Measurements from ENCODE around the gene PIK3R4.

Gene PIK3R4

GRCh38 chr3:130729154-130729553 lies 17.5 kb downstream of the PIK3R4 start:
- Mint-ChIP-seq H3K4me1 (ENCODE audit: low read depth) (peaks cover 10% of the 10 kb centered on the region), H3K4me3 (no peak overlapping the region), H3K36me3 (ENCODE audit: low read depth) (peaks cover 69% of the 10 kb centered on the region), H3K27me3 (no peaks in the 10 kb centered on the region), H3K9me3 (no peaks in the 10 kb centered on the region), H3K27ac (no peak overlapping the region)
- no peak for DNase-seq

GRCh38 chr3:130728037-130728436 lies 18.6 kb downstream of the PIK3R4 start:
- Mint-ChIP-seq H3K36me3 (ENCODE audit: low read depth) (peaks cover 67% of the 10 kb centered on the region), H3K27me3 (no peaks in the 10 kb centered on the region), H3K4me1 (ENCODE audit: low read depth) (peaks cover 10% of the 10 kb centered on the region), H3K4me3 (no peak overlapping the region), H3K27ac (no peak overlapping the region), H3K9me3 (no peaks in the 10 kb centered on the region)
- DNase-seq, result no peak

GRCh38 chr3:130725746-130726145 lies 20.9 kb downstream of the PIK3R4 start:
- H3K9me3 Mint-ChIP-seq, result no peaks in the 10 kb centered on the region
- H3K36me3 Mint-ChIP-seq (ENCODE audit: low read depth), result peaks cover 64% of the 10 kb centered on the region
- H3K27me3 Mint-ChIP-seq, result no peaks in the 10 kb centered on the region
- no peak for DNase-seq
- H3K27ac Mint-ChIP-seq, result no peak overlapping the region
- peaks cover 6% of the 10 kb centered on the region for H3K4me1 Mint-ChIP-seq (ENCODE audit: low read depth)
- H3K4me3 Mint-ChIP-seq, result no peak overlapping the region

- DNase-seq, result no peak
- no peak overlapping the region for H3K27ac Mint-ChIP-seq
- H3K27me3 Mint-ChIP-seq, result no peaks in the 10 kb centered on the region
- H3K4me1 Mint-ChIP-seq (ENCODE audit: low read depth), result peaks cover 4% of the 10 kb centered on the region
- H3K9me3 Mint-ChIP-seq, result no peaks in the 10 kb centered on the region
- H3K4me3 Mint-ChIP-seq, result no peak overlapping the region
- H3K36me3 Mint-ChIP-seq (ENCODE audit: low read depth), result peaks cover 89% of the 10 kb centered on the region
Measured at GRCh38 chr3:130715616-130716015, 31.0 kb downstream of the PIK3R4 start.

- H3K4me3 Mint-ChIP-seq, result no peak overlapping the region
- DNase-seq, result no peak
- peaks cover 92% of the 10 kb centered on the region for H3K36me3 Mint-ChIP-seq (ENCODE audit: low read depth)
- no peaks in the 10 kb centered on the region for H3K27me3 Mint-ChIP-seq
- no peak overlapping the region for H3K27ac Mint-ChIP-seq
- H3K9me3 Mint-ChIP-seq, result no peaks in the 10 kb centered on the region
- peaks cover 4% of the 10 kb centered on the region for H3K4me1 Mint-ChIP-seq (ENCODE audit: low read depth)
Measured at GRCh38 chr3:130712718-130713423, 33.8 kb downstream of the PIK3R4 start.

- Mint-ChIP-seq H3K9me3 (no peaks in the 10 kb centered on the region), H3K36me3 (ENCODE audit: low read depth) (peaks cover 89% of the 10 kb centered on the region), H3K27ac (no peak overlapping the region), H3K4me1 (ENCODE audit: low read depth) (peaks cover 4% of the 10 kb centered on the region), H3K4me3 (no peak overlapping the region), H3K27me3 (no peaks in the 10 kb centered on the region)
- no peak for DNase-seq
Measured at GRCh38 chr3:130711565-130712324, 34.9 kb downstream of the PIK3R4 start.

GRCh38 chr3:130709671-130710070 lies 37.0 kb downstream of the PIK3R4 start:
- Mint-ChIP-seq H3K27ac (no peak overlapping the region), H3K27me3 (no peaks in the 10 kb centered on the region), H3K36me3 (ENCODE audit: low read depth) (peaks cover 83% of the 10 kb centered on the region), H3K4me3 (no peak overlapping the region), H3K9me3 (no peaks in the 10 kb centered on the region), H3K4me1 (ENCODE audit: low read depth) (peaks cover 3% of the 10 kb centered on the region)
- DNase-seq, result no peak

- Mint-ChIP-seq H3K4me1 (ENCODE audit: low read depth) (peaks cover under 1% of the 10 kb centered on the region), H3K27me3 (no peaks in the 10 kb centered on the region), H3K4me3 (no peak overlapping the region), H3K36me3 (ENCODE audit: low read depth) (peaks cover 83% of the 10 kb centered on the region), H3K9me3 (no peaks in the 10 kb centered on the region), H3K27ac (no peak overlapping the region)
- no peak for DNase-seq
Measured at GRCh38 chr3:130707902-130708601, 38.6 kb downstream of the PIK3R4 start.

GRCh38 chr3:130705501-130705900 lies 41.1 kb downstream of the PIK3R4 start:
- H3K9me3 Mint-ChIP-seq, result no peaks in the 10 kb centered on the region
- peaks cover 86% of the 10 kb centered on the region for H3K36me3 Mint-ChIP-seq (ENCODE audit: low read depth)
- no peak for DNase-seq
- no peaks in the 10 kb centered on the region for H3K27me3 Mint-ChIP-seq
- no peaks in the 10 kb centered on the region for H3K4me1 Mint-ChIP-seq (ENCODE audit: low read depth)
- no peak overlapping the region for H3K4me3 Mint-ChIP-seq
- H3K27ac Mint-ChIP-seq, result no peak overlapping the region

- H3K36me3 Mint-ChIP-seq (ENCODE audit: low read depth), result peaks cover 90% of the 10 kb centered on the region
- no peak overlapping the region for H3K4me3 Mint-ChIP-seq
- H3K4me1 Mint-ChIP-seq (ENCODE audit: low read depth), result no peaks in the 10 kb centered on the region
- H3K9me3 Mint-ChIP-seq, result no peaks in the 10 kb centered on the region
- no peak for DNase-seq
- no peaks in the 10 kb centered on the region for H3K27me3 Mint-ChIP-seq
- H3K27ac Mint-ChIP-seq, result no peak overlapping the region
Measured at GRCh38 chr3:130702985-130703384, 43.6 kb downstream of the PIK3R4 start.

- H3K27me3 Mint-ChIP-seq, result no peaks in the 10 kb centered on the region
- no peak overlapping the region for H3K27ac Mint-ChIP-seq
- no peaks in the 10 kb centered on the region for H3K4me1 Mint-ChIP-seq (ENCODE audit: low read depth)
- peaks cover 90% of the 10 kb centered on the region for H3K36me3 Mint-ChIP-seq (ENCODE audit: low read depth)
- H3K4me3 Mint-ChIP-seq, result no peak overlapping the region
- DNase-seq, result no peak
- H3K9me3 Mint-ChIP-seq, result no peaks in the 10 kb centered on the region
Measured at GRCh38 chr3:130700541-130700940, 46.1 kb downstream of the PIK3R4 start.

GRCh38 chr3:130699765-130700164 lies 46.9 kb downstream of the PIK3R4 start:
- H3K27me3 Mint-ChIP-seq, result no peaks in the 10 kb centered on the region
- no peak overlapping the region for H3K4me3 Mint-ChIP-seq
- H3K27ac Mint-ChIP-seq, result no peak overlapping the region
- peaks cover 93% of the 10 kb centered on the region for H3K36me3 Mint-ChIP-seq (ENCODE audit: low read depth)
- H3K4me1 Mint-ChIP-seq (ENCODE audit: low read depth), result no peaks in the 10 kb centered on the region
- DNase-seq, result no peak
- no peaks in the 10 kb centered on the region for H3K9me3 Mint-ChIP-seq

- peaks cover 88% of the 10 kb centered on the region for H3K36me3 Mint-ChIP-seq (ENCODE audit: low read depth)
- no peaks in the 10 kb centered on the region for H3K9me3 Mint-ChIP-seq
- no peak overlapping the region for H3K27ac Mint-ChIP-seq
- no peak overlapping the region for H3K4me3 Mint-ChIP-seq
- peaks cover 2% of the 10 kb centered on the region for H3K4me1 Mint-ChIP-seq (ENCODE audit: low read depth)
- no peaks in the 10 kb centered on the region for H3K27me3 Mint-ChIP-seq
- no peak for DNase-seq
Measured at GRCh38 chr3:130693314-130693713, 53.3 kb downstream of the PIK3R4 start.

GRCh38 chr3:130692455-130692854 lies 54.2 kb downstream of the PIK3R4 start:
- Mint-ChIP-seq H3K27me3 (no peaks in the 10 kb centered on the region), H3K4me3 (no peak overlapping the region), H3K27ac (no peak overlapping the region), H3K9me3 (no peaks in the 10 kb centered on the region), H3K36me3 (ENCODE audit: low read depth) (peaks cover 88% of the 10 kb centered on the region), H3K4me1 (ENCODE audit: low read depth) (peaks cover 2% of the 10 kb centered on the region)
- no peak for DNase-seq

All from activated T-cell treated with anti-CD3 and anti-CD28 coated beads, Interleukin-2, amount 50 U/mL, for 24 hours (primary cell).